ENCODE results near the gene HDAC4.

DNA sequence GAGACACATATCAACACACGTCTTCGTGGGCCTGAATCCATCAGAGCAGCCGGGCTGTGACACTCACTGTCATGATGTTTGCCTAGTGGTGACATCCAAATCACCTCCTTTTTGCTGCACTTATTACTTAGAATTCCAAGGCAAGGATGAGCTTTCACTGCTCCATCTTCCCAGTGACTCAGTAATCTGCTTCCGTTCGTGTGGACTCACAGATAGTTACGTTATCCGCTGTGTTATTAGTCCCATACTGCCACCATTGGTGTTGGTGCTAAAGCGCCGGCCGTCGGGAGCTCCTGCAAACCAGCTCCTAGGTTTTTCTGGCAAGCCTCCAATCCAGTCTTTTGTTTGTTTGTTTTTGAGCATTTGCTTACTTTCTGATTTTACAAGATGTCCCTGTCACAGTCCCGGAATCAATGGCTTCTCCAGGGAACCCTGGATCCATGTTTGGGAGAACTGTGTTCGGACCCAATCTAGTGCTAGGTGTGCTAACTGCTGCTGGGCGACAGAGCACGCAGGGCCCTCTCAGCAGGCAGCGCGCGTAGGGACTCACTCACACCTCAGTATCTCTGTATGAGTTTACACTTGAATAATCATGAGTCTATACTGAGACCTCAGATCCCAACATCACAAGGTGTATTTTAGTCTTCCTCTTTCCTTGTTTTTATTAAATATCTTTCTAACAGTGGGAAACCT is 42.6 kb downstream of the HDAC4 start:
- TF ChIP-seq GLI2 (tag by site-specific recombination; IDR thresholded peaks at IDR 0.05; ENCODE audit: borderline replicate concordance, low read depth) (no peak), HOXD13 (CRISPR knock-in tag; IDR thresholded peaks at IDR 0.05; ENCODE audit: borderline replicate concordance) (no peak), ZNF48 (tag by site-specific recombination; IDR thresholded peaks at IDR 0.05) (no peak), ZNF529 (tag by site-specific recombination; IDR thresholded peaks at IDR 0.05; ENCODE audit: insufficient replicate concordance) (no peak), ZNF560 (tag by site-specific recombination; IDR thresholded peaks at IDR 0.05; ENCODE audit: borderline replicate concordance) (no peak), ZBTB7A (tag by site-specific recombination; IDR thresholded peaks at IDR 0.05; ENCODE audit: low read depth) (no peak), TCF7L2 (IDR thresholded peaks at IDR 0.05; ENCODE audit: borderline replicate concordance, low read depth, low read length) (no peak), YY1 (tag by site-specific recombination; IDR thresholded peaks at IDR 0.05) (no peak)
- TF ChIP-seq, protein P1, sequence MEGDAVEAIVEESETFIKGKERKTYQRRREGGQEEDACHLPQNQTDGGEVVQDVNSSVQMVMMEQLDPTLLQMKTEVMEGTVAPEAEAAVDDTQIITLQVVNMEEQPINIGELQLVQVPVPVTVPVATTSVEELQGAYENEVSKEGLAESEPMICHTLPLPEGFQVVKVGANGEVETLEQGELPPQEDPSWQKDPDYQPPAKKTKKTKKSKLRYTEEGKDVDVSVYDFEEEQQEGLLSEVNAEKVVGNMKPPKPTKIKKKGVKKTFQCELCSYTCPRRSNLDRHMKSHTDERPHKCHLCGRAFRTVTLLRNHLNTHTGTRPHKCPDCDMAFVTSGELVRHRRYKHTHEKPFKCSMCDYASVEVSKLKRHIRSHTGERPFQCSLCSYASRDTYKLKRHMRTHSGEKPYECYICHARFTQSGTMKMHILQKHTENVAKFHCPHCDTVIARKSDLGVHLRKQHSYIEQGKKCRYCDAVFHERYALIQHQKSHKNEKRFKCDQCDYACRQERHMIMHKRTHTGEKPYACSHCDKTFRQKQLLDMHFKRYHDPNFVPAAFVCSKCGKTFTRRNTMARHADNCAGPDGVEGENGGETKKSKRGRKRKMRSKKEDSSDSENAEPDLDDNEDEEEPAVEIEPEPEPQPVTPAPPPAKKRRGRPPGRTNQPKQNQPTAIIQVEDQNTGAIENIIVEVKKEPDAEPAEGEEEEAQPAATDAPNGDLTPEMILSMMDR (tag by site-specific recombination; IDR thresholded peaks at IDR 0.05): no peak
